Activated CD4-positive, CD25-positive, alpha-beta regulatory T cell treated with anti-CD3 and anti-CD28 coated beads, Interleukin-2, amount 50 U/mL, for 72 hours (primary cell): ENCODE results near the gene PGA5.
"Not testable (repeated sequence)": the region's sequence is repeated elsewhere in the genome, so short reads cannot be mapped to it uniquely, and the experiment has no call there.

ENCODE experiments used
- DNase-seq: peaks from one replicate; pipeline ENCODE4 v3.0.0; 2021

PGA5 gene

GRCh38 chr11:61229458-61229857, 11.5 kb upstream of the PGA5 start:
- DNase-seq, result not testable (repeated sequence)

- not testable (repeated sequence) for DNase-seq
Observed at GRCh38 chr11:61231033-61231432, 9.9 kb upstream of the PGA5 start.

- DNase-seq, result not testable (repeated sequence)
Observed at GRCh38 chr11:61231585-61231984, 9.4 kb upstream of the PGA5 start.

GRCh38 chr11:61232548-61233145, 8.3 kb upstream of the PGA5 start:
- not testable (repeated sequence) for DNase-seq

DNA sequence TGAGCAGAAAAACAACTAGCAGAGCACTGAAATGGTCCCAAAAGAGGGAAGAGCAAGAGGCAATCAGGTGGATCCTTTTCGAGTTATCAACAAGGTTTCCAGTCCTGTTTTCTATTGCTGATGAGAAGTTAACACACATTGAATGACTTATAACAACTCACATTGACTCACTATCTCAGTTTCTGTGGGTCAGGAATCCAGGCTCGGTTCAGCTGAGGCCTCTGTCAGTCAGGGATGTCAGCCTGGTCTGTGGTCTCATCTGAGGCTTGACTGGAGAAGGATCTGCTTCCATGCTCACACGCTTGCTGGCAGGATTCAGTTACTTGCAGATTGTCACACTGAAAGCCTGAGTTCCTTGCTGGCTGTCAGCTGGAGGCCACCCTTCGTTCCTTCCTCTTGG, 3.8 kb upstream of the PGA5 start:
- not testable (repeated sequence) for DNase-seq

GRCh38 chr11:61240288-61240687, 687 bp upstream of the PGA5 start:
- not testable (repeated sequence) for DNase-seq

GRCh38 chr11:61241526-61241925, 551 bp downstream of the PGA5 start:
- DNase-seq, result not testable (repeated sequence)

- DNase-seq, result not testable (repeated sequence)
Observed at GRCh38 chr11:61245284-61245964, 4.4 kb downstream of the PGA5 start.

DNA sequence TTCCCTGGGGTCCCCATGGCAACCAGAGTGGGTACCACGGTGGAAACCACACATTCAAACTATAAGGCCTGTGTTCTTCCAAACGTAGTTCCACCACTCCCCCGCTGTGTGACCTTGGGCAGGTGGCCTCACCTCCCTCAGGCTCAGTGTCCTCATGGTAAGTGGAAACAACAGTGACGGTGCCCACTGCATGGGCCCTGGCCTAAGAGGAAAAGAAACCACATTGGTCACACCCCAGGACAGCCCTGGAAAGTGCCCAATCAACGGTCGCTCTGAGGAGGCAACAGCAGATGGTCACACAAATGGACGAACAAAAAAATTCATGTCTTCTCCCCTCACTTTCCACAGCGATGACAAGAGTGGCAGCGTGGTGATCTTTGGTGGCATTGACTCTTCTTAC, 7.1 kb downstream of the PGA5 start:
- not testable (repeated sequence) for DNase-seq

DNA sequence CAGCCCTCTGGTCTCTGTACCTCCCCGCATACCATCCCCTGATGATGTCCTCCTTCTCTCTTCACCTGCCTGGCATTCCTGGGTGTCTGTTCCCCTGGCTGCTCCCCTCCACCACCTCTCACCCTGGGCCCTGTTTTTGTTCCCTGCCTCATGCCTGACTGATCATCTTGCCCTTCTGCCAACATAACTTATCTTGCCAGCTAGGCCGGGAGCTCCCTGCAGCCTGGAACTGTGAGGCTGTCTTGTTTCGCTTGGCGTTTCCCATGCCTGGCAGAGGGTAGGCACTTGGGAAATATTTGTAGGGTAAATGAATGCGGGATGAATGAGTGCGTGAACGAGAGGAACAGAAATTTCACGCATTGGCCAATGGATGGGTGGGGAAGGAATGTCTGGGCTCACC, 8.2 kb downstream of the PGA5 start:
- not testable (repeated sequence) for DNase-seq

DNA sequence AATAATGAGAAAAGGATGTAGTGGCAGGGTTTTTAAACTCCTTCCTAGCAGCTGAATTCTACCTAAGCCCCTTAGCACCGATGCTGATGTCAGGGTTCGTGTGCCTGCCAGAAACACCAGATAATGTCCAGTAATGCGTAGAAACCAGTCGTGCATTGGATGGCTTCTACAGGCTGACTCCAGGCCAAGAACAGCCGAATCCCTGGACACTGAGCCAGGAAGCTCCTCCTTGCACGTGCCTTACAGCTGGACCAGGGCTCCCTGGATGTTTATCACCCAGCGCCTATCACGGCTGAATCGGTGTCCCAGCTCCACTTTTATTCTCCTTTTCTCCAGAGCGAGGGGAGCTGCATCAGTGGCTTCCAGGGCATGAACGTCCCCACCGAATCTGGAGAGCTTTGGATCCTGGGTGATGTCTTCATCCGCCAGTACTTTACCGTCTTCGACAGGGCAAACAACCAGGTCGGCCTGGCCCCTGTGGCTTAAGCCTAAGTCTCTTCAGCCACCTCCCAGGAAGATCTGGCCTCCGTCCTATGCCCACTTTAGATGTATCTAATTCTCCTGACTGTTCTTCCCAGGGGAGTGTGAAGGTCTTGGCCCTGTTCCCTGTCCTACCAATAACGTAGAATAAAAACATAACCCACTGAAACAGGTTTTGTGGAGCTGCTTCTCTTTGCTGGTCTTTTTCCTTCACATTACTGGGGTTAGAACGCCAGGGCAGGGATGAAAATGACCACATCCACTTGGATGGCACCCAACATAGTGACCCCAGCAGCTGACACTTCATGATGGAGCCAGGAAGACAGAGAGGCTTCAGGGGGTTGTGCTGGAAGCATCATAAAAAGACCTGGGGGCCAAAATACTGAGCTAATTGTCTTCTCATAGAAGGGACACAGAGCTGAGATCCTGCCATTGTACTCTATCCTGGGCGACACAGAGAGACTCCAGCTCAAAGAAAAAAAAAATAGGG, 10.1 kb downstream of the PGA5 start:
- not testable (repeated sequence) for DNase-seq

DNA sequence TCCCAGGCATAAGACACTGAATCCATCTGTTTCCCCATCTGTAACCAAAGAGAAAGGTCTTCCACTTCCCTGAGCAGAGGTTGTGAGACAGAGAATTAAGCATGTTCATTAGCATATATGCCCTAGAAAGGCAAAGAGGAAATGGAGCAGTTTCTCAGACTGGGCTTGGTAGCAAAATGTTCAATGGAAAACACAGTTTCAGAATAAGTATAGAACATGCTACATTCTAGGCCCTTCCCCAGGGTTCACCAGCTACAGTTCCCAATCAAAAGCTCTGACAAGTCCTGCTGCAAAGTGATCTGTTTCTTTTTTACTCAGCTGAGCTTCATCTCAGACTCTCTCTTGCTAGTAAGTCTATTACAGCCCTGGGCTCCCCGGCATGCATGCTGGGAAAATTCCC, 11.4 kb downstream of the PGA5 start:
- DNase-seq, result not testable (repeated sequence)

GRCh38 chr11:61254403-61255025, 13.5 kb downstream of the PGA5 start:
- DNase-seq, result peak; percentile 65

DNA sequence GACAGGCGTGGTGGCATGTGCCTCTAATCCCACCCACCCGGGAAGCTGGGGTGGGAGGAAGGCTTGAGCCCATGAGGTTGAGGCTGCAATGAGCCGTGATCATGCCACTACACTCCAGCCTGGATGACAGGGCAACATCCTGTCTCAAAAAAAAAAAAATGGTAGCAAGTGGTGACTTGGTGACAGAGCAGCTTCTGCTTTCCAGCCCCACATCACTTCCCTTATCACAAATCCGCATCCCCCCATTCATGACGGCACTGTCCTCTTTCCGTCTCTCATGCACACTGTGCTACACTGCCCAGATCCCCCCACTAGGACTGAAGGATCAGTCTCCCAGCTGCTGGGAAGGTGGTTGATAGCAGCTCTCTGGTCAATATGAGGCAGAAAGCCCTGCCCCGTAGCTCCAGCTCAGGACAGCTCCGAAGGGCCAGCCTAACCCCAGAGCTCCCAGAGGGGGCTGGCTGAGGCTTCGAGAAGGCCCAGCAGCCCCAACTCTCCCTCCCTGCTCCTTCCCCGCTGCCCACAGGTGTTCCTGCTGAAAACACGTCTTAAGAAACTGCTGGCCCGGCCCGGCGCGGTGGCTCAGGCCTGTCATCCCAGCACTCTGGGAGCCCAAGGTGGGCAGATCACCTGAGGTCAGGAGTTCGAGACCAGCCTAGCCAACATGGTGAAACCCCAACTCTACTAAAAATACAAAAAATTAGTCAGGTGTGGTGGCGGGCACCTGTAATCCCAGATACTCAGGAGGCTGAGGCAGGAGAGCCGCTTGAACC, 15.9 kb downstream of the PGA5 start:
- DNase-seq, result no peak

GRCh38 chr11:61258546-61258945, 17.6 kb downstream of the PGA5 start:
- no peak for DNase-seq

DNA sequence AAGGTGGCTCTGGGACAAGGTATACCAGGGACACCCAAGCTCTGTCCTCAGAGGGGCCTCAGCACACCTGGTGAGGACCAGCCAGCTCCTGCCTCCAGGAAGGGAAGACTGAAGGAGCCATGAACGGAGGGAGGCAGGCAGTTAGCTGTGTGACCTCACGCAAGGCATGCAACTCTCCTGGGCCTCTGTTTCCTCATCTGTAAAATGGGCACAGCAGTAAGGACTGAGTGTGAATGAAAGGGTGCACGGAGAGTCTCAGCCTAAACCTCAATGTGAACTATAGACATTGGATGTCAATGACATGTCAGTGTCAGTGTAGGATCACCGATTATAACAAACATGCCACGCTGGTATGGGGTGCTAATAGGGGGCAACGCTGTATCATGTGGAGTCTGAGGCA, 18.4 kb downstream of the PGA5 start:
- DNase-seq, result no peak

GRCh38 chr11:61264371-61264770, 23.4 kb downstream of the PGA5 start:
- DNase-seq, result no peak

DNA sequence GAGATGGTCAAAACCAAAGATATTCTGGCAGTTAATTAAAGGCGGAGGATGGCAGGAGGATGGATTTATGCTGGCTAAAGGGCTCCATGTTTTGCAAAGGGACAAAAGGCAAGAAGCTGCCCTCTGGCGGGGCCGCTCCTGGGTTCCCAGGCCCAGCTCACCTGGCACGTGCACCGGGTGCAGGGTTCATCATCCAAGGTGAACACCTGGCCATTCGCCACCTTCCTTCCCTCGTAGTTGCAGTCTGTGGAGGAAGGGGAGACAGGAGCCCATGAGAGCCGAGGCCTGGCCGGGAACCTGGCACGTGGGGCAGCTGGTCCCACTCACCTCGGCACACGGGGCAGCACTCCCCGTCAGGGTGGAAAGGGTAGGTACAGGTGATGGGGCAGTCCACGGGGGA, 23.8 kb downstream of the PGA5 start:
- DNase-seq, result no peak

- DNase-seq, result no peak
Observed at GRCh38 chr11:61265357-61265756, 24.4 kb downstream of the PGA5 start.

DNA sequence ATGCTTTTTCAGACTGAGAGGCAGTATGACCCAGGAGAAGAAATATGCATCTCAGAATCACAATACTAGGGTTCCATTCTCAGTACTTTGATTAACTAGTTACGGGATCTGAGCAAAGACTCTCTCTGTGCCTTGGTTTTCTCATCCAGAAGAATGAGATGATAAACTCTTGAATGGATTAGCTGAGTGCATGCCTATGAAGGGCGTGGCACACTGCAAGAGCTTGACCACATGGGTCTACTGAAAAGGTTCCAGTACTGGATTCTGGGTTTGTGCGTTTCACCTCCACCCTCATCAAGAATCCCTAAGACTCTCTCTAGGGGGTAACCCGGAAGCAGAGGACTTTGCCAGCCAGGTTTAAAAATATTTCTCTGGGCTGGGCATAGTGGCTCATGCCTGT, 25.6 kb downstream of the PGA5 start:
- DNase-seq, result no peak

DNA sequence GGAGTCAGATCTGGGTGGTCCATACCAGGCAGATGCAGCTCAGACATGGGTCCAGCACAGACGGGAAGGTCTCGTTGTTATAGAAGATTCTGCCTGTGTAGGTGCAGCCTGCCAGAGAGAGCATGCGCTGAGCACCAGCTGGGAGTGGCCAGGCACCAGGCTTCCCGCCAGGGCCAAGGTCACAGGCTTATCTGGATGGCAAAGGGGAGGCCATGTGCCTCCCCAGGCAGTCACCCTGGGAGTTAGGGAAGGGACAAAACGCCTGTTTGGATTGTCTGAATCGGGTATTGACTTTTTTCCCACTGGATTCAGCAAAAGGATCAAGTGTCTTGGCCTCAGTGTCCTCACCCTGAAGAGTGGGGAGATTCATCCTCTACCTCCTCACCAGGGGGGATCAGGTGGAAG, 26.5 kb downstream of the PGA5 start:
- no peak for DNase-seq

- no peak for DNase-seq
Observed at GRCh38 chr11:61268588-61269250, 27.7 kb downstream of the PGA5 start.
